ENCODE data around the gene GLB1L3. TPM values are rescaled to one million over a fixed set of nuclear protein-coding genes. Genes with fewer than 3 reads are reported as not detected.
"Not testable (repeated sequence)": the region's sequence is repeated elsewhere in the genome, so short reads cannot be mapped to it uniquely, and the experiment has no call there.

Gene GLB1L3
- polyA plus RNA-seq, 1 donor = 0.08 TPM

- no peak for DNase-seq (ENCODE audit: low read depth)
These were observed 67.5 kb downstream of the GLB1L3 start for GRCh38 chr11:134343646-134344045.

- not testable (repeated sequence) for DNase-seq (ENCODE audit: low read depth)
These were observed 68.5 kb downstream of the GLB1L3 start for GRCh38 chr11:134344497-134345236.

- no peak for DNase-seq (ENCODE audit: low read depth)
These were observed 69.0 kb downstream of the GLB1L3 start for GRCh38 chr11:134345237-134345550.

- no peak for DNase-seq (ENCODE audit: low read depth)
These were observed 70.2 kb downstream of the GLB1L3 start for GRCh38 chr11:134346101-134346975.

GRCh38 chr11:134346976-134347350 is 70.8 kb downstream of the GLB1L3 start:
- no peak for DNase-seq (ENCODE audit: low read depth)

GRCh38 chr11:134347441-134347840 is 71.3 kb downstream of the GLB1L3 start:
- DNase-seq (ENCODE audit: low read depth) = no peak

- no peak for DNase-seq (ENCODE audit: low read depth)
These were observed 73.1 kb downstream of the GLB1L3 start for GRCh38 chr11:134349109-134349801.

- no peak for DNase-seq (ENCODE audit: low read depth)
These were observed 73.7 kb downstream of the GLB1L3 start for GRCh38 chr11:134349802-134350355.

- DNase-seq (ENCODE audit: low read depth) = no peak
These were observed 74.2 kb downstream of the GLB1L3 start for GRCh38 chr11:134350381-134350780.

GRCh38 chr11:134352111-134352510 is 75.9 kb downstream of the GLB1L3 start:
- DNase-seq (ENCODE audit: low read depth) = no peak

GRCh38 chr11:134355136-134355535 is 79.0 kb downstream of the GLB1L3 start:
- no peak for DNase-seq (ENCODE audit: low read depth)

GRCh38 chr11:134355656-134356055 is 79.5 kb downstream of the GLB1L3 start:
- DNase-seq (ENCODE audit: low read depth) = no peak

GRCh38 chr11:134356656-134357544 is 80.7 kb downstream of the GLB1L3 start:
- DNase-seq (ENCODE audit: low read depth) = no peak

GRCh38 chr11:134357545-134357839 is 81.3 kb downstream of the GLB1L3 start:
- DNase-seq (ENCODE audit: low read depth) = no peak

GRCh38 chr11:134358165-134358855 is 82.1 kb downstream of the GLB1L3 start:
- no peak for DNase-seq (ENCODE audit: low read depth)

- DNase-seq (ENCODE audit: low read depth) = no peak
These were observed 82.8 kb downstream of the GLB1L3 start for GRCh38 chr11:134358856-134359490.

- no peak for DNase-seq (ENCODE audit: low read depth)
These were observed 83.5 kb downstream of the GLB1L3 start for GRCh38 chr11:134359646-134360045.

GRCh38 chr11:134360050-134360835 is 84.1 kb downstream of the GLB1L3 start:
- peak; percentile 38 for DNase-seq (ENCODE audit: low read depth)

GRCh38 chr11:134361661-134362060 is 85.5 kb downstream of the GLB1L3 start:
- no peak for DNase-seq (ENCODE audit: low read depth)

Measured in forelimb muscle (tissue), 1 donor.